ENCODE results near the gene TGFBR3L. TPM values are rescaled to one million over a fixed set of nuclear protein-coding genes. Genes with fewer than 3 reads are reported as not detected.

The TGFBR3L gene
- total and polyA plus RNA-seq, 10 of the 15 experiments (the other 5 are each of a cell fraction or from before 2014, with no cell fraction given): 0.20 to 0.23 TPM; not detected in 8

DNA sequence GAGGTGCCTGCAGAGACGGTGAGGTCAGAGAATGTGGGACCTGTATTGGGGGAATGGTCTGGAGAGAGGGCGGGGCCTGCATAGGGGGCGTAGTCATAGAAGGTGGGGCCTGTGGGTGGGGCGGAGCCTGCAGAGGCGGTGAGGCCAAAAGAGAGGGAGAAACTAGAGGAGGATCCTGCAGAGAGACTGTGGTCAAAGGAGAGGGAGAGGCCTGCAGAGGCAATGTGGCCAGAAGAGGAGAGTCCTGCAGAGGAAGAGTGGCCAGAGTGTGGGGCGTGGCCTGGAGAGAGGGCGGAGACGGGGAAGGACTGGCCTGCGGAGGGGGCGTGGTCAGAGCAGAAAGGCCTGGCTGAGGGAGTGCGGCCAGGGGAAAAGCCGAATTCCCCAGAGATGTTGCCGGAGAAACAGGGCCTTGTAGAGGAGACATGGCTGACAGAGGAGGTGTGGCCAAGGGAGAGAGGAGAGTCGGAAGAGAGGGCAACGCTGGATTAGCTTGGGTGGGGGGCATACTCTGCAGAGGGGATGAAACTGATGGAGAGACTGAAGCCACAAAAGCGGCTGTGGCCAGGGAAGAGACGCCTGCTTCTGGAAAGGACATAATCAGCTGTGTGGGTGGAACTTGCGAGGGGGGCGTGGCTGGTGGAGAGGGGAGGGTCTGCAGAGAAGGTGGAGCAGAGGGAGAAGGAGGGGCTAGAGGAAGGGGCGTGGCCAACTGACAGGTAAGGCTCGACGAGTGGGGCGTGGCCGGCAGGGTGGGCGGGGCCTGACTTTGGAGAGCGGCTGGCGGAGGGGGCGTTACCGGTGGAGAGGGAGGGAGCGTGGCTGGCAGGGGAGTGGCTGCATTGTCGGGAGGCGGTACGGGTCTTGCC is 43.0 kb upstream of the TGFBR3L start:
- Histone ChIP-seq H3K9ac (ENCODE audit: control insufficient read depth, insufficient read depth, low read length) (no peak overlapping the region), H2AFZ (ENCODE audit: control insufficient read depth, low read depth, low read length) (peak overlapping the region; percentile 42; the same call in 1 of the 2 replicates), H3K36me3 (ENCODE audit: control insufficient read depth in 2 of 2, insufficient read depth in 2 of 2, low read length in 1 of 2) (no peaks in the 10 kb centered on the region), H3K79me2 (ENCODE audit: control insufficient read depth, insufficient read depth, low read length) (no peaks in the 10 kb centered on the region), H3K27ac (ENCODE audit: control insufficient read depth, insufficient read depth) (no peak overlapping the region), H3K4me2 (ENCODE audit: control insufficient read depth, insufficient read depth) (peak overlapping the region; percentile 78), H3K4me1 (ENCODE audit: control insufficient read depth, insufficient read depth, low read length) (peaks cover 12% of the 10 kb centered on the region; the same call in 1 of the 2 replicates), H3K9me3 (replicated peaks; ENCODE audit: control insufficient read depth, insufficient read depth, low read length) (no peaks in the 10 kb centered on the region; the same call in 2 of the 3 replicates), H3K4me3 (no peak overlapping the region), H4K20me1 (ENCODE audit: control insufficient read depth, insufficient read depth) (no peaks in the 10 kb centered on the region), H3K27me3 (replicated peaks in 1 of 2; ENCODE audit: control insufficient read depth in 2 of 2, insufficient read depth in 2 of 2, low read length in 1 of 2) (peaks cover 3% of the 10 kb centered on the region in 2 experiments; a peak in 3 of 4 replicates)
- DNase-seq (ENCODE audit: low read depth, low spot score) (peak; percentile 38), ATAC-seq (peak; percentile 47), FAIRE-seq (peak; percentile 74)
- intact Hi-C loops (cut with micrococcal nuclease; ENCODE audit: unreplicated experiment) (no loop called here), in situ Hi-C loops (cut with MboI) (no loop called here)
- ChIA-PET SMC1A (ENCODE audit: uncharacterized antibody, unreplicated experiment) (no interaction called here), RAD21 (ENCODE audit: unreplicated experiment) (no interaction called here), POLR2A (no interaction called here), CTCF (no interaction called here)
- 6% methylated on average over 20 of the region's 33 CpGs for WGBS (ENCODE audit: insufficient coverage, insufficient replicate concordance, low lambda C conversion rate, missing lambda C conversion rate)
- BruUV-seq (replicated peaks): no TSS peak
- TF ChIP-seq BCL11A (IDR thresholded peaks at IDR 0.05; ENCODE audit: low read depth, low read length) (no peak), CBX3 (IDR thresholded peaks at IDR 0.05; ENCODE audit: borderline replicate concordance, low read depth) (no peak), REST (IDR thresholded peaks at IDR 0.05; ENCODE audit: low read depth, low read length) (no peak), BRCA1 (IDR thresholded peaks at IDR 0.05; ENCODE audit: low read depth, low read length) (no peak), KAT2A (conservative IDR thresholded peaks at IDR 0.05; ENCODE audit: control insufficient read depth, low read depth, low read length) (no peak), EED (IDR thresholded peaks at IDR 0.05; ENCODE audit: low read depth) (0 out of 2 replicates have a peak, but pooled peaks have one; percentile 11), FOXK2 (IDR thresholded peaks at IDR 0.05) (peak; percentile 17; the same call in 1 of the 2 replicates), YY1 (IDR thresholded peaks at IDR 0.05; ENCODE audit: low read depth, low read length) (peak; percentile 66), IRF4 (IDR thresholded peaks at IDR 0.05; ENCODE audit: low read depth, low read length) (no peak), JUNB (IDR thresholded peaks at IDR 0.05) (no peak), MEF2B (IDR thresholded peaks at IDR 0.05; ENCODE audit: partially characterized antibody, poor library complexity, severe bottlenecking) (peak; percentile 82), RFX5 (IDR thresholded peaks at IDR 0.05; ENCODE audit: low read depth, low read length) (no peak)
- TF ChIP-seq, protein P1, sequence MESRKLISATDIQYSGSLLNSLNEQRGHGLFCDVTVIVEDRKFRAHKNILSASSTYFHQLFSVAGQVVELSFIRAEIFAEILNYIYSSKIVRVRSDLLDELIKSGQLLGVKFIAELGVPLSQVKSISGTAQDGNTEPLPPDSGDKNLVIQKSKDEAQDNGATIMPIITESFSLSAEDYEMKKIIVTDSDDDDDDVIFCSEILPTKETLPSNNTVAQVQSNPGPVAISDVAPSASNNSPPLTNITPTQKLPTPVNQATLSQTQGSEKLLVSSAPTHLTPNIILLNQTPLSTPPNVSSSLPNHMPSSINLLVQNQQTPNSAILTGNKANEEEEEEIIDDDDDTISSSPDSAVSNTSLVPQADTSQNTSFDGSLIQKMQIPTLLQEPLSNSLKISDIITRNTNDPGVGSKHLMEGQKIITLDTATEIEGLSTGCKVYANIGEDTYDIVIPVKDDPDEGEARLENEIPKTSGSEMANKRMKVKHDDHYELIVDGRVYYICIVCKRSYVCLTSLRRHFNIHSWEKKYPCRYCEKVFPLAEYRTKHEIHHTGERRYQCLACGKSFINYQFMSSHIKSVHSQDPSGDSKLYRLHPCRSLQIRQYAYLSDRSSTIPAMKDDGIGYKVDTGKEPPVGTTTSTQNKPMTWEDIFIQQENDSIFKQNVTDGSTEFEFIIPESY (IDR thresholded peaks at IDR 0.05): no peak
- TF ChIP-seq, protein P2, sequence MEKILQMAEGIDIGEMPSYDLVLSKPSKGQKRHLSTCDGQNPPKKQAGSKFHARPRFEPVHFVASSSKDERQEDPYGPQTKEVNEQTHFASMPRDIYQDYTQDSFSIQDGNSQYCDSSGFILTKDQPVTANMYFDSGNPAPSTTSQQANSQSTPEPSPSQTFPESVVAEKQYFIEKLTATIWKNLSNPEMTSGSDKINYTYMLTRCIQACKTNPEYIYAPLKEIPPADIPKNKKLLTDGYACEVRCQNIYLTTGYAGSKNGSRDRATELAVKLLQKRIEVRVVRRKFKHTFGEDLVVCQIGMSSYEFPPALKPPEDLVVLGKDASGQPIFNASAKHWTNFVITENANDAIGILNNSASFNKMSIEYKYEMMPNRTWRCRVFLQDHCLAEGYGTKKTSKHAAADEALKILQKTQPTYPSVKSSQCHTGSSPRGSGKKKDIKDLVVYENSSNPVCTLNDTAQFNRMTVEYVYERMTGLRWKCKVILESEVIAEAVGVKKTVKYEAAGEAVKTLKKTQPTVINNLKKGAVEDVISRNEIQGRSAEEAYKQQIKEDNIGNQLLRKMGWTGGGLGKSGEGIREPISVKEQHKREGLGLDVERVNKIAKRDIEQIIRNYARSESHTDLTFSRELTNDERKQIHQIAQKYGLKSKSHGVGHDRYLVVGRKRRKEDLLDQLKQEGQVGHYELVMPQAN (conservative IDR thresholded peaks at IDR 0.05): no peak

Measured in GM12878 (cell line).